MCF 10A (cell line): ENCODE measurements around the gene ZNF771. TPM values are rescaled to one million over a fixed set of nuclear protein-coding genes. Genes with fewer than 3 reads are reported as not detected.

Experiments
- BruUV-seq: library from RNA; stranded (reverse); fragments of 400-500 nt; replicated peaks from 2 replicates; lab custom pipeline; 2021; lab: Mats Ljungman, UMichigan
- CTCF ChIA-PET: fragments of 300-600 bp; sonication (Branson Sonifier 250); formaldehyde crosslinking; extraction: SDS; loops from one replicate; lab custom pipeline; 2021; ENCODE audit warnings: antibody characterized with exemption, inconsistent platforms; lab: Yijun Ruan, JAX
- POLR2A ChIA-PET: fragments of 300-600, 350-650 bp; sonication (Branson Sonifier 250); formaldehyde crosslinking; extraction: SDS; loops from one replicate; lab custom pipeline; 2020; ENCODE audit warnings: antibody characterized with exemption, inconsistent platforms; lab: Yijun Ruan, JAX
- DNase-seq: peaks from one replicate; pipeline ENCODE4 v3.0.0-alpha.2; 2018; ENCODE audit not compliant: unreplicated experiment
- H3K27ac Mint-ChIP-seq: one replicate; pipeline ENCODE4 v1.8.0; 2022; ENCODE audit warnings: mild to moderate bottlenecking, low read depth, mixed read lengths; ENCODE audit not compliant: unreplicated experiment
- H3K27me3 Mint-ChIP-seq: one replicate; pipeline ENCODE4 v1.8.0; 2022; ENCODE audit warnings: mixed read lengths; ENCODE audit not compliant: insufficient read depth, unreplicated experiment
- H3K36me3 Mint-ChIP-seq: one replicate; pipeline ENCODE4 v1.8.0; 2022; ENCODE audit warnings: mild to moderate bottlenecking, moderate library complexity, mixed read lengths; ENCODE audit not compliant: insufficient read depth, unreplicated experiment
- H3K4me1 Mint-ChIP-seq: one replicate; pipeline ENCODE4 v1.8.0; 2022; ENCODE audit warnings: mixed read lengths; ENCODE audit not compliant: insufficient read depth, unreplicated experiment
- H3K4me3 Mint-ChIP-seq: one replicate; pipeline ENCODE4 v1.8.0; 2022; ENCODE audit warnings: mild to moderate bottlenecking, moderate library complexity, mixed read lengths; ENCODE audit not compliant: unreplicated experiment
- H3K9me3 Mint-ChIP-seq: one replicate; pipeline ENCODE4 v1.8.0; 2022; ENCODE audit warnings: mixed read lengths; ENCODE audit not compliant: unreplicated experiment
- CTCF ChIP-seq: fragments of 200-600 bp; IDR thresholded peaks from one replicate; pipeline ENCODE4 v1.8.0; 2022; ENCODE audit warnings: antibody characterized with exemption, mild to moderate bottlenecking; ENCODE audit not compliant: unreplicated experiment
- intact Hi-C: fragments of 100-400 bp; cut with micrococcal nuclease; formaldehyde crosslinking; loops from 2 replicates; pipeline ENCODE4 v1.14.1; 2022
- total RNA-seq: library from RNA; stranded (reverse); gene quantifications from 2 replicates; pipeline ENCODE4 v1.2.3, GENCODE V29; 2022

ZNF771 gene
- total RNA-seq, 1 experiment from 2014 or later, result 8.3 TPM

GRCh38 chr16:30358990-30359870, 48.2 kb upstream of the ZNF771 start:
- Mint-ChIP-seq H3K27ac (peak overlapping the region; percentile 50), H3K4me3 (no peak overlapping the region), H3K9me3 (no peaks in the 10 kb centered on the region), H3K4me1 (peaks cover 19% of the 10 kb centered on the region), H3K36me3 (peaks cover 54% of the 10 kb centered on the region), H3K27me3 (no peaks in the 10 kb centered on the region)
- BruUV-seq, result no TSS peak
- ChIA-PET POLR2A (interaction anchor here (8.1 kb wide), 1 partner anchor 8 kb away, joined by 132 read pairs; the partner anchor contains the start of gene TBC1D10B), CTCF (no interaction called here)
- DNase-seq, result no peak
- no peak for TF ChIP-seq CTCF
- intact Hi-C loops, result no loop called here

- Mint-ChIP-seq H3K27ac (peak overlapping the region; percentile 50), H3K36me3 (peaks cover 55% of the 10 kb centered on the region), H3K4me1 (peaks cover 16% of the 10 kb centered on the region), H3K9me3 (no peaks in the 10 kb centered on the region), H3K27me3 (no peaks in the 10 kb centered on the region), H3K4me3 (no peak overlapping the region)
- CTCF ChIA-PET, result interaction anchor here (1.1 kb wide), 1 partner anchor 268 kb away, joined by 4 read pairs; the partner anchor contains the start of gene TBX6
- BruUV-seq, result no TSS peak
- DNase-seq, result no peak
- POLR2A ChIA-PET, result interaction anchor here (8.1 kb wide), 1 partner anchor 8 kb away, joined by 132 read pairs; the partner anchor contains the start of gene TBC1D10B
- no peak for TF ChIP-seq CTCF
- intact Hi-C loops, result no loop called here
Measured at GRCh38 chr16:30359871-30360170, 47.6 kb upstream of the ZNF771 start.

GRCh38 chr16:30361180-30361579, 46.2 kb upstream of the ZNF771 start:
- TF ChIP-seq CTCF, result no peak
- Mint-ChIP-seq H3K27ac (no peak overlapping the region), H3K4me1 (peaks cover 16% of the 10 kb centered on the region), H3K27me3 (no peaks in the 10 kb centered on the region), H3K36me3 (peaks cover 54% of the 10 kb centered on the region), H3K4me3 (no peak overlapping the region), H3K9me3 (no peaks in the 10 kb centered on the region)
- no peak for DNase-seq
- intact Hi-C loops, result no loop called here
- CTCF ChIA-PET, result interaction anchor here (0.6 to 1.1 kb wide), 2 partner anchors 11 to 269 kb away, joined by 4 to 5 read pairs; partner anchors contain the start of gene TBX6
- POLR2A ChIA-PET, result no interaction called here
- no TSS peak for BruUV-seq

GRCh38 chr16:30365200-30365599, 42.2 kb upstream of the ZNF771 start:
- no peak overlapping the region for H3K27ac Mint-ChIP-seq
- no TSS peak for BruUV-seq
- ChIA-PET POLR2A (interaction anchor here (1.1 to 9.6 kb wide), 2 partner anchors 8 to 13 kb away, joined by 7 to 132 read pairs; partner anchors contain the start of gene CD2BP2), CTCF (interaction anchor here (0.7 to 1.3 kb wide), 5 partner anchors 8 to 278 kb away, joined by 3 to 5 read pairs (median 3); partner anchors contain the start of gene CD2BP2)
- H3K9me3 Mint-ChIP-seq, result no peaks in the 10 kb centered on the region
- no peak for TF ChIP-seq CTCF
- no peaks in the 10 kb centered on the region for H3K27me3 Mint-ChIP-seq
- no peak overlapping the region for H3K4me3 Mint-ChIP-seq
- peaks cover 38% of the 10 kb centered on the region for H3K4me1 Mint-ChIP-seq
- intact Hi-C loops, result no loop called here
- DNase-seq, result no peak
- H3K36me3 Mint-ChIP-seq, result peaks cover 39% of the 10 kb centered on the region
